OCI-LY3 (cell line): ENCODE measurements around the gene SLC22A17.

Source experiments
- H2AFZ ChIP-seq: fragments of 200-600, 300-600 bp; shearing (Covaris generic); 2 replicates; pipeline ENCODE4 v1.6.0; 2014; ENCODE audit warnings: antibody characterized with exemption, low read depth, low read length
- H3K27ac ChIP-seq: fragments of 200-600, 300-600 bp; sonication (generic); 2 replicates; pipeline ENCODE4 v1.5.1; 2014; ENCODE audit warnings: mild to moderate bottlenecking, low read length, moderate library complexity, mixed read lengths
- H3K27me3 ChIP-seq: fragments of 200-600, 300-600 bp; sonication (generic); 2 replicates; pipeline ENCODE4 v1.6.1; 2014; ENCODE audit warnings: low read depth, low read length, mixed read lengths
- H3K36me3 ChIP-seq: fragments of 200-600, 300-600 bp; sonication (generic); replicated peaks from 2 replicates; pipeline ENCODE3; 2014; ENCODE audit warnings: low read depth, low read length, mixed read lengths
- H3K4me1 ChIP-seq: fragments of 300-600, 200-600 bp; sonication (generic); 2 replicates; pipeline ENCODE4 v1.6.1; 2014; ENCODE audit warnings: low read length, mixed read lengths
- H3K4me2 ChIP-seq: fragments of 200-600, 300-600 bp; sonication (generic); 2 replicates; pipeline ENCODE4 v1.6.1; 2014; ENCODE audit warnings: low read length, mixed read lengths
- H3K4me3 ChIP-seq: fragments of 300-600, 200-600 bp; sonication (generic); 2 replicates; pipeline ENCODE4 v1.5.1; 2014; ENCODE audit warnings: antibody characterized with exemption, mild to moderate bottlenecking, low read length, moderate library complexity
- H3K79me2 ChIP-seq: fragments of 300-600, 200-600 bp; shearing (Covaris generic); 2 replicates; pipeline ENCODE4 v1.6.1; 2014; ENCODE audit warnings: mild to moderate bottlenecking, low read length, mixed read lengths
- H3K9ac ChIP-seq: fragments of 300-600, 200-600 bp; shearing (Covaris generic); 2 replicates; pipeline ENCODE4 v1.6.0; 2014; ENCODE audit warnings: mild to moderate bottlenecking, low read length, moderate library complexity
- H3K9me3 ChIP-seq: fragments of 200-600, 300-600 bp; shearing (Covaris generic); 2 replicates; pipeline ENCODE4 v1.6.1; 2014; ENCODE audit warnings: low read length, mixed read lengths; ENCODE audit not compliant: insufficient read depth
- H4K20me1 ChIP-seq: fragments of 200-600, 300-600 bp; sonication (generic); 2 replicates; pipeline ENCODE4 v1.6.1; 2016; ENCODE audit warnings: low read length, mixed read lengths; ENCODE audit not compliant: insufficient read depth
- CTCF ChIP-seq: fragments of 200-600, 300-600 bp; sonication (generic); IDR thresholded peaks from 2 replicates; pipeline ENCODE4 v1.5.1; 2014; ENCODE audit warnings: antibody characterized with exemption, low read length, low read depth
- EZH2phosphoT487 ChIP-seq: fragments of 200-600 bp; shearing (Covaris generic); IDR thresholded peaks from 2 replicates; pipeline ENCODE4 v1.6.1; 2018; ENCODE audit warnings: antibody characterized with exemption, mixed run types, low read depth

The SLC22A17 gene

DNA sequence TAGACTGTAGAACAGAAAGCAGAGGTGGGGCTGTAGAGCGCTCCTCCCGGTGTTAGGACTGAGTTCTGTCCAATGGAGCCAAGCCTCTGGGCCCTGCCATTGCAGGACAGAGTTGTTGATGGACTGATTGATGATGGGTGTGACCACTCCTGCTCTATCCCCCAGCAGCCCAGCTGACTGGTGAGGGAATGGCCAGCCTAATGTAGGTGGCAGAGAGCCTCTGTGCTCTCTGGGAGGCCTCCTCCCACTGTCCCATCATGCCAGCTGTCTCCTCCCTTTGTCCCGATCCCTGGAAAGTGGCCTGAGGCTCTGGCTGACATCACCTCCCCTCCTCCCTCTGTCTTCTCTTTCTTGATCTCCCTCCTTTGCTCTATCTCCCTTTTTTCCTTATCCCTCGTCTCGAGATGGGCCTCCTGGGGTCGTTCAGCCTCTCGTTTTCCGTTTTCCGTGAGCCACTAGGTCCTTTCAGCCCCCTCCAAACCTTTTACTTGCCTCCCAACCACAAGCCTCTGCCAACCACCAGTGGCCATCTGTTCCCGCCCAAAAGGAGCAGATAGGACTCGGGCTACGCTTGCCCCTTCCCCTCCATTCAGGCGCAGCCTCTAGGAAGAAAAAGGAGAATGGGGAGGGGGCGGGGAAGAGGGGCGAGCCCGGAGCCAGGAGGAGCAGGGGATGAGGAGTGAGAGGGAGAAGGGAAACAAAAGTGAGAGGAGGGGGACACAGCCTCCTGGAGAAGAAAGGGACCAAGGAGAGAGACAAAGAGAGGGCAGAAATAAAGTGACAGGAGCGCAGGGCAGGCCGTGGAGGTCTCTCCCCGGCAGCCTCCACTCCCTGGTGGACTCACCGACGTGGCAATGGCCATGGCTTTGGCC is 11.7 kb upstream of the SLC22A17 start:
- Histone ChIP-seq H2AFZ (no peak overlapping the region), H3K27me3 (peaks cover 3% of the 10 kb centered on the region; the same call in 1 of the 2 replicates), H3K79me2 (no peaks in the 10 kb centered on the region), H3K9ac (no peak overlapping the region), H3K36me3 (no peaks in the 10 kb centered on the region), H4K20me1 (no peaks in the 10 kb centered on the region), H3K27ac (no peak overlapping the region), H3K4me2 (no peak overlapping the region), H3K4me3 (no peak overlapping the region), H3K9me3 (no peaks in the 10 kb centered on the region), H3K4me1 (no peaks in the 10 kb centered on the region)
- no peak for TF ChIP-seq CTCF

DNA sequence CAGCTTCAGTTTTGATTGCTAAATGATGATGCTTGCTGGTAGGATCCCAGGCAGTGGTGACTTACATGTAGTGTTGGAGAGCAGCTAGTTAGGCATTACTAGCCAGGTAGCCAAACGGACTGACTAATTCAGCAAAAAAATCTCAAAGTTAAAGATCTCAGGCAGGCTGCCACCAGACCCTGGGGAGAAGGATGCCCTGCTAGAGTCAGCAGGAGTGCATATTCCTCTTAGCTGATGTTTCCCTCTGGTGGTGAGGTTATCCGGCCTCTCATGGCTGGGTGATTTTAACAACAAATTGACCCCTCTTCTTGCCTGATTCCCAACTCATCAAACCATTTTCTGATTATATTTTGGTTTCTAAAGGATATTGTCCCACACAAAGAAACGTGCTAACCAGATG is 9.5 kb upstream of the SLC22A17 start:
- no peaks in the 10 kb centered on the region for H3K36me3 ChIP-seq

DNA sequence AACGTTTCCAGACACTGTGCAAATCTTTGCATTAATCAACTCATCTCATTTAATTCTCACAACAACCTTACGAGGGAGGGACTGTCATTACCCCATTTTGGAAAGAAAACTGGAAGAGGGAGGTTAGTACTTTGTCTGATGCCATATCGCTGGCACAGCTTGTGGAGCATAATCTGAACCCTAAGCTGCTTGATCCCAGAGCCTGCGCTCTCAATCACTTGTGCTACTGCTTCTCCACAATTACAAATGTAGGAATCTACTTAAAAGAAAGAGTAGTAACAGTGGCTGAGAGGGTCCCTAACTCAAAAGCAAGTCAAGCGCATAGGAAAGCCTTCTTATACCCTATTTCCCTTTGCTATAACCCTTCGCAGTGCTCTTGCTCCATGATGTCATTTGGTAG is 9.1 kb upstream of the SLC22A17 start:
- H3K27me3 ChIP-seq, result peaks cover 3% of the 10 kb centered on the region; the same call in 1 of the 2 replicates
- TF ChIP-seq EZH2phosphoT487 (no peak), CTCF (no peak)
- H4K20me1 ChIP-seq, result no peaks in the 10 kb centered on the region
- no peaks in the 10 kb centered on the region for H3K79me2 ChIP-seq
- no peaks in the 10 kb centered on the region for H3K36me3 ChIP-seq
- no peak overlapping the region for H3K4me2 ChIP-seq
- H3K9ac ChIP-seq, result no peak overlapping the region
- no peaks in the 10 kb centered on the region for H3K4me1 ChIP-seq
- H3K9me3 ChIP-seq, result no peaks in the 10 kb centered on the region
- H2AFZ ChIP-seq, result no peak overlapping the region
- H3K4me3 ChIP-seq, result no peak overlapping the region
- H3K27ac ChIP-seq, result no peak overlapping the region

More for the DNA sequence above, 9.5 kb upstream of the SLC22A17 start:
- Histone ChIP-seq H3K9me3 (no peaks in the 10 kb centered on the region), H3K27me3 (peaks cover 3% of the 10 kb centered on the region; the same call in 1 of the 2 replicates), H3K27ac (no peak overlapping the region), H3K4me3 (no peak overlapping the region), H2AFZ (no peak overlapping the region), H3K4me1 (no peaks in the 10 kb centered on the region), H3K4me2 (no peak overlapping the region), H3K79me2 (no peaks in the 10 kb centered on the region), H4K20me1 (no peaks in the 10 kb centered on the region), H3K9ac (no peak overlapping the region)
- TF ChIP-seq CTCF, result no peak
- TF ChIP-seq EZH2phosphoT487, result no peak

- H3K36me3 ChIP-seq, result no peaks in the 10 kb centered on the region
- no peak overlapping the region for H3K4me2 ChIP-seq
- H3K9me3 ChIP-seq, result no peaks in the 10 kb centered on the region
- H3K27ac ChIP-seq, result no peak overlapping the region
- H3K9ac ChIP-seq, result no peak overlapping the region
- H3K4me1 ChIP-seq, result no peaks in the 10 kb centered on the region
- TF ChIP-seq CTCF (no peak), EZH2phosphoT487 (no peak)
- no peak overlapping the region for H3K4me3 ChIP-seq
- no peaks in the 10 kb centered on the region for H3K79me2 ChIP-seq
- H2AFZ ChIP-seq, result no peak overlapping the region
- peaks cover 3% of the 10 kb centered on the region; the same call in 1 of the 2 replicates for H3K27me3 ChIP-seq
- H4K20me1 ChIP-seq, result no peaks in the 10 kb centered on the region
These were observed 8.6 kb upstream of the SLC22A17 start for GRCh38 chr14:23361320-23361719.
